GM19099 (cell line): ENCODE data around the gene IDI2.

ENCODE experiments used
- POLR2A ChIP-seq: IDR thresholded peaks from 3 replicates; pipeline ENCODE4 v1.6.1; 2011; ENCODE audit warnings: low read depth; ENCODE audit not compliant: insufficient read length; ENCODE audit errors: extremely low read depth

Gene IDI2

DNA sequence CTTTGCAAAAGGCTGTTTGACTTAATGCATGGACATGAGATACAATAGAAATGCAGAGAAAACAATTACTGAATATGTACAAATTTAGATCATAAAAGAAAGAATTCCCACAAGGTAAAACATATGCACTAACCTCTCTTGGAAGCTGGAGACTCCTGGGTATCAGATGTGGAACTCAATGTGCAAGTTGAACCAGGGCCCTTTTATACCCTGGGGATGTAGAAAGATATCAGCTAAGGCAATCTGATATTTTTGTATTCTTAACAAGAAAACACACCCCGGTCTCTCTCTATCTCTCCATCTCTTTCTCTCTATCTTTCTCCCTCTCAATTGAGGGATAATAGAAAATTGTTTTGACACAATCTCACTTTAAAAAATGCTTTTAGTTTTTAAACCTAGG lies at the start of gene IDI2:
IDI2 (minus strand) TSS at position 177 of the 400 bp plus-strand sequence. CDS start 1,136 bp downstream, outside the sequence.
- no peak for TF ChIP-seq POLR2A

DNA sequence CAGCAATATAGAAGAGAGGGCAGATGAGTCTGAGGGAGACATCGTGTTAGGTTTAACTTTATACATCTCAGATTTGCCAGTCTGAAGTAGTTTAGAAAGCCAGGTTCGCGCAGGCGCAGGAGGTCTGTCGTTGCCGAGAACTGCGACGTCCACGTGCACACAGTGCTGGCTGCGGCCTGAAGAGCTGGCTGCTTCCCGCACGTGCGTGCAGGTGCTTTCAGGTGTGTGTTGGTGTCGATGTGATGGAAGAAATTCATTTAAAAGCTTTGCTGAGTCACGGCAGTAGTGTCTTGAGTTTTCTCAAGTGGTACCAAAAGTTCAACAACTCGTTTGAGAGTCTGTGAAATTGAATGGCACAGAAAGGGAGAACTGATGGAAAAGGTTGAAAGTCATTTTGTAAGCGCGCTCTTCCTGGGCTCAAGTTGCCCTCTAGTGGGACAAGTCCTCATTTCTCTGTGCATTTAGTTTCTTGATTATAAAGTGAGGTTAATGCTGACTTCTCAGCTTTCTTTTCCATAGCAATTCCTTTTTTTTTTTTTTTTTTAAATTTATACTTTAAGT lies 49.2 kb upstream of the IDI2 start:
- no peak for TF ChIP-seq POLR2A

DNA sequence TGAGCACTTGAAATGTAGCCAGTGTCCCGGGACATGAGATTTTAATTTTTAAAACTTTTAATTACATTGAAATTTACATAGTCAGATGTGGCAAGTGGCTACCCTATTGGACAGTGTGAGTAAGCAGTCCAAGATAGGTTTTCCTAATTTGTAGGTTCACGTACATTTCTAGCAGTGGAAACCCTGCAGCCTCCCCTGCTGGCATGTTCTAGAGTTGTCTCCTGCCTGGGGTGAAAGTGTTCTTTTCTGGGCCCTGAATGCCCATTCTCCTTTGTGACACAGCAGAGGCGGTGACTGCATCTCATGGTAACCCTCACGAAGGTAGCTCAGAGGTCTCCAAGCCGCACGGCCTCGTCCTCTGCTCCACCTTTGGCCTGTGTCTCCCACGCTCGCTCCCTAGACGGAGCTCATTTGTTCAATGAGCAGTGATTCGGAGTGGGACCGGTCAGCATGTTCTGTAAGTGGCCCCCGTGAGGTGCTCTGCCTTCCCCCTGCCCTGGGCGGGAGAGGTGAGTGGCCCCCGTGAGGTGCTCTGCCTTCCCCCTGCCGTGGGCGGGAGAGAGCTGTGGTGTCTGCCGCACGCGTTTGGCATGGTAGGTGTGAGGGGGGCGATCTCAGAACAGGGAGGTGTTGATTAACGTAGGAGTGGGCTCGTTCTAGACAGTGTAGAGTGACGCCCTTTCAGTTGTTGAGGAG lies 48.5 kb upstream of the IDI2 start:
- TF ChIP-seq POLR2A: no peak

- no peak for TF ChIP-seq POLR2A
Measured at GRCh38 chr10:1070919-1071318, 45.3 kb upstream of the IDI2 start.

GRCh38 chr10:1068380-1069361 lies 43.0 kb upstream of the IDI2 start:
- TF ChIP-seq POLR2A: no peak

GRCh38 chr10:1064964-1065247 lies 39.2 kb upstream of the IDI2 start:
- TF ChIP-seq POLR2A: no peak

- no peak for TF ChIP-seq POLR2A
Measured at GRCh38 chr10:1063232-1063865, 37.7 kb upstream of the IDI2 start.

DNA sequence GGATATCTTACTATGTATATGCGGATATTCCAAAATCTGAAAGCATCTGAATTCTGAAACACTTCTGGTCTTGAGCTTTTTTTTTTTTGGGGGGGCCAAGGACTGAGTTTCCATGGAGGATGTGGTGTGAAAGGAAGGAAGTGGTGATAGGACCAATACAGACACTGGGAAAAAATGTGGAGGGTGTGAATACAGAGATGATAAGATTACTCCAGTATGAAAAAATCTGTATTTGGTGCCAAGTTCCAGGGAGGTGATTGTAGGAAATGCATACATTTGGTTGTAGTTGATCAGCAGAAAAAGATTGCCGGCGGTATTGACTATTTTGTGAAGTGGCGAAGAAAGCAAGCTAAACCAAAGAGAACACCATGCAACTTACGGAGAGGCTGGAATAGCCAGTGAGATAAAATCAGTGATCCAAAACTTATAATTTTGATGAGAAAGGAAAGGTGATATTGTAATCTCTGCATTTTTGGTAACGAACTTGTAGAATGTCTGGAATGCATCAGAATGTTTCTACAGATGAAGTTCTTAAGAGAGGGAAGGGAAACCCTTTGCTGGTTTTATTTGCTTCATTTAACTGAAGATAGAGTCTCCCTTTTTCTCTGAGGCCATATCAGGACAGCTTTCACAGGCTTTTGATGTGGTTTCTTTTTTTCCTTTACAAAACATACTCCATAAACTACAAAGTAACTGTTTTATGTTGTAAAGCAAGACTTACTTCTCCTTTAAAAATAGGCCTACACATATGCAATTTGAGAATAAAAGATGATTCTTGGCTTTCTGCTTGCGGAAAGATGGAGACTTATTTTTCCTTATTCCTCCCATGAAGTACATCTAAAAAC lies 36.5 kb upstream of the IDI2 start:
- TF ChIP-seq POLR2A: no peak

- no peak for TF ChIP-seq POLR2A
Measured at GRCh38 chr10:1059902-1060301, 34.2 kb upstream of the IDI2 start.

DNA sequence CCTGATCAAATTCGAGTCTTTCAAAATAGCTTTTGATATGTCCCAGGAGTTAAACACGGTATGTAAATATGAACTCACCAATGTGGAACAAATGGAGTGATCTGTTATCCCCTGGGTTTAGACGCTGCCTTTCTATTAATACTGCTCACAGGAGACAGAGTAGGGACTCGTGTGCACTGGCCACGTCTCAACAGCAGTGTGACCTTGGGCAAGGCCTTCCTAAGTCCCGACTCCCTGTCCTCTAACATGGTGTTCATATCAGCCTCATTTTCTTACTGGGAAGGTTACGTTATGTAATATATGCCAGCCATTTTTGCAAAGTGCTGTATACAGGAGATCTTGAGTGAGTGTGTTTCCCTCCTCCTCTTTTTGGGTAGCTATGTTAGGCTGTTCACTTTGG lies 32.4 kb upstream of the IDI2 start:
- no peak for TF ChIP-seq POLR2A

- TF ChIP-seq POLR2A: no peak
Measured at GRCh38 chr10:1057106-1057657, 31.5 kb upstream of the IDI2 start.

DNA sequence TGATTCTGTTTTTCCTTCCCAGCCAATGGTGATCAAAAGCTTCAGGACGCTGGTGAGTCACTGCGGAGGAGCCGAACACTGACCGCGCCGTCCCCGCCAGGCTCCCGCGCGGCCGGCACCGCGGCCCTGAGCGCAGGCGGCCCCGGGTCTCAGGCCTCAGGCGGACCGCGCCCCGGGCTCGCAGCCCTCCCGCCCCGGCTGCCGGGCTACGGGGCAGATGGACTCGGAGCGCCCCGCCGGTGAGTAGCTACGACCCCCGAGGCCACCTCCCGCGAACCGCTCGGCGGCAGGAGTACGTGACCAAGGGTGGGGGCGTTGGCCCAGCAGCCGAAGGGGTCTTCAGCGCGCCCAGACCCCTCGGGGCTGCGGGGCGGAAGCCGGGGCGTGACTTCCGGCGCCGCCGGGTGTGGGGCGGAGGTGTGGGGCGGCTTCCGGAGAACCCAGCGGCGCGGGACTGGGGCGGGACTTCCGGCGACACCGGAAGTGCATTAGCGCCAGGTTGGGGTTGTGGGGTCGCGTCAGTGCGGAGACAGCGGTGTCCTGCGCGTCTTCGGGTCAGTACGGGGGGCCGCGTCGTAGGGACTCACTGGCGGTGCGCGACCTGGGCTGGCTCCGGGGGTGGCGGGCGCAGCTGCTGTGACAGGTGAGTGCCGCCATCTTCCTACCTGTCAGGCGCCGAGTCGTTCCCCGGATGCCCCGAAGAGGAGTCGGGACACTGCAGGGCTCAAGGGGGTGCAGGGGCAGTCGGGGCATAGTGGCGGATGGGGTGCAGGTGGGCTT lies 30.9 kb upstream of the IDI2 start, which contains the start of gene WDR37:
WDR37 (plus strand) TSS at position 60 of the 780 bp plus-strand sequence. CDS start 15,771 bp downstream, outside the sequence.
- peak; percentile 69 for TF ChIP-seq POLR2A

DNA sequence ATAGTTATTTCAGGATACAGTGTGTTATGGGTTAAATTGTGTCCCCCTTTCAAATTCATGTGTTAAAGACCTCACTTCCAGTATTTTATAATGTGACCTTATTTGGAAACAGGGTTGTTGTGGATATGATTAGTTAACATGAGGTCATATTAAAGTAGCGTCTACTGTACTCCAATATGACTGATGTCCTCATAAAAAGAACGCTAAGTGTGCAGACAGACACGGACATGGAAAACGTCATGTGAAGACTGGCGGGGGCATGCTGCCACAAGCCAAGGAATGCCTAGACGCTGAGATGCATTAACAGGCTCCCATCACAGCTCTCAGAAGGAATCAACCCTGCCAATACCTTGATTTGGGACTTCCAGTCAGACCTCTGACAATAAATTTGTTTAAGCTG lies 29.0 kb upstream of the IDI2 start:
- no peak for TF ChIP-seq POLR2A
